GM21723 (cell line): ENCODE data around the gene WDR82.
A peak's percentile ranks its signal among the peaks of the same experiment; 100 is the strongest.

Experiments
- ATAC-seq: cut with Tn5 transposase; IDR thresholded peaks from one replicate; pipeline ENCODE4 v1.9.1; 2021; ENCODE audit warnings: mild to moderate bottlenecking, moderate library complexity; ENCODE audit not compliant: unreplicated experiment

Gene WDR82

DNA sequence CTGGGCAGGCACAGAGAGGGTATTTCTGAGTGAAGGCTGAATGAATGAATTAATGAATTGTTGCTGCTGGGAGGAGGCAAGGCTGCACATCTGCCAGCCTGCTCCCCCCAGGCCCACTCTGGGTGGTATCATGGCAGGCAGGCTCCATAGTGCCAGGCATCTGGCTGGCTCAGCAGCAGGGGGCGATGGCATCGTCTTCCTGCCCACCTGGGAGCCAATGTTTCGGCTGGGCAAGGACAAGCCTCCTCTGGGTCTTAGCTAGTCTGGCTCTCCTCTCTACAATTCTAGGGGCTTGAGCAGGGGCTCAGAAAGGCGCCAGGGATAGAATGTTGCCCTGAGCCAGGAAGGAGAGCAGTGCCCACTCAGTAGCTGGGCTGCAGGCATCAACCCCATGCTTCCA is 51.3 kb downstream of the WDR82 start:
- ATAC-seq: no peak

GRCh38 chr3:52226229-52226817 is 52.1 kb downstream of the WDR82 start:
- peak; percentile 14 for ATAC-seq

DNA sequence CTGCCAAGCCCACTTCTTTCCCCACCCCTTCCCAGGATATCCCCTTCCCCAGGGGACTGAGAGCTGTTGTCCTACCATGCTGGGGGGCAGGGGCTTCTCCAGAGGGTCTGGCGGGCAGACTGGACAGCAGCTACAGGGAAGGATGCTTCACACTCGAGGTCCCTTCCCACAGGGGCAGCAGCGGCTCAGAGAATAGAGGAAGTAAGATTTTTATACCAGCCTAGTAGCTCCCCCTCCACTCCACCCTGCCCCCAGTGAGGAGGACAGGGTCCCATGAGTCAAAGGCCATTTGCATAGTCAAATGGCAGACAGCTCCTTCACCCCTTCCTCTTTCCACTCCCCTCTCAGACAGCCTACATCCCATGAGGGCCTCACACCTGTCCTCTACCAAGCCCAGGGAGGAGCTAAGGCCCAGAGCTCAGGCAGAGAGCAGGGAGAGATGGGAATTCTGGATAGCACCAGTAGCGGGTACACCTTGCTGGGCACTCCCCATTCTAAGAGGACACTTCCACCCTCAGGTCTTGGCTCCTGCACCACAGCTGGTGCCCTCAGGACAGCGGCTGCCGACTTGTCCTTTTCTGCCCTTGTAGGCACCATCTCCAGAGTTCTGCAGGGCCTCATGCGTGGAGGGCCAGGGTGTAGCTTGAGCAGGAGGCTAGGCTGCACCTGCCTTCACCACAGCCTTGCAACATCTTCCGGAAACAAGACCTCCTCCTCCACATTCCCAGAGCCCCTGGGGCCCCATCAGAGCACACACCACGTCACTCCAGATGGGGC is 52.8 kb downstream of the WDR82 start, which contains the start of gene TLR9:
TSS of gene TLR9 (minus strand) at position 194 of the 777 bp plus-strand sequence. CDS start at position 78, 116 bp downstream.
- ATAC-seq: peak; percentile 77

GRCh38 chr3:52223449-52224408 is 54.7 kb downstream of the WDR82 start:
- no peak for ATAC-seq

GRCh38 chr3:52222319-52223221 is 55.9 kb downstream of the WDR82 start:
- no peak for ATAC-seq

GRCh38 chr3:52221563-52222318 is 56.7 kb downstream of the WDR82 start:
- no peak for ATAC-seq

- ATAC-seq: no peak
Measured at GRCh38 chr3:52221141-52221562, 57.3 kb downstream of the WDR82 start.

DNA sequence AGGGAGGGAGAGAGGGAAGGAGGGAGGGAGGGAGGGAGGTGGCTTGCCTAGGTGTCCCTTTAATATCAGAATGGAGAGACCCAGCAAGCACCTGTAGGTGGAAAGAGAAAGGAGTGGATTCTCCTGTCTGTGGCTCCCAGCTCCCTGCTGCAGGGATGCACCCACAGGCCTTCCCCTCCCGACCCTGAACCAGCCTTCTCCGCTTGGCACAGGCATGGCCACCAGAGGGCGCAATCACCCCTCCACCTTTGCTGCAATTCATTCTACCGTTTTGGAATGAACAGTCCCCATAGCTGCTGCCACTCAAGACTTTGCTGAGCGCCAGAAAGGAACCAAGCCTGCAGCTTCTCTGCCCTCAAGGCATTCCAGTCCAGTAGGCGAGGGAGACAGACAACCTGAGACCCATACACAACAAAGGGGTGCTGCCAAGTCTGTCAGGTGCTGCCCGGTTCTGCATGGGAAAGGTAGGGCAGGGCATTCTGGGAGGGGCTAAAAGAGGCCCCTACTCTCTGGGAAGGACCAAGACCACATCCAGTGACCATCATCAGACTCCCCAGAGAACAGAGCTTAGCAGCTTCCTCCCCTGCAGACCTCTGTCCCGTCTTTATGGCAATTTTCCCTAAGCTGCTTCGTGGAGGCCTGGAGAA is 57.9 kb downstream of the WDR82 start:
- ATAC-seq: peak; percentile 62

- no peak for ATAC-seq
Measured at GRCh38 chr3:52218937-52219650, 59.4 kb downstream of the WDR82 start.

- no peak for ATAC-seq
Measured at GRCh38 chr3:52218454-52218853, 60.0 kb downstream of the WDR82 start.

DNA sequence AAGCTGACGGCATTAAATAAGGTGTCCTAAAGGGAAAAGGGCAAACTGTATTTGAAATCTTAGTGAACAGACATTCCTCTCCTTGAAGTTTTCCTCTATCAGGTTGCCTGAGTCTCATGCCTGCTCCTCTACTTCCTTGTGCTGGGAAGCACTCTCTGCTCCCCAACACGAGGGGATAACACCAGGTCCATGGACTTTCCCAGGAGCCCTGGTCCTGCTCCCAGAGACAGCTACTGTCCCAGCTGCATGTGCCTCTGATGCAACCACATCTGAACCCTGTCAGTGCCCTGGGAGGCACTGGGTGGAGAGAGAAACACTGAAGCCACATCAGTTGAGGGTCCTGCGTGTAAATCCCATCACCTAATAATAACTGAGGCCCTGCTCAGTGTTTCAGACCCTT is 60.4 kb downstream of the WDR82 start:
- ATAC-seq: no peak

GRCh38 chr3:52217409-52217805 is 61.0 kb downstream of the WDR82 start:
- no peak for ATAC-seq

- no peak for ATAC-seq
Measured at GRCh38 chr3:52216585-52217408, 61.7 kb downstream of the WDR82 start.

- no peak for ATAC-seq
Measured at GRCh38 chr3:52215351-52215750, 63.1 kb downstream of the WDR82 start.

GRCh38 chr3:52213901-52214300 is 64.5 kb downstream of the WDR82 start:
- no peak for ATAC-seq

- no peak for ATAC-seq
Measured at GRCh38 chr3:52213005-52213404, 65.4 kb downstream of the WDR82 start.

DNA sequence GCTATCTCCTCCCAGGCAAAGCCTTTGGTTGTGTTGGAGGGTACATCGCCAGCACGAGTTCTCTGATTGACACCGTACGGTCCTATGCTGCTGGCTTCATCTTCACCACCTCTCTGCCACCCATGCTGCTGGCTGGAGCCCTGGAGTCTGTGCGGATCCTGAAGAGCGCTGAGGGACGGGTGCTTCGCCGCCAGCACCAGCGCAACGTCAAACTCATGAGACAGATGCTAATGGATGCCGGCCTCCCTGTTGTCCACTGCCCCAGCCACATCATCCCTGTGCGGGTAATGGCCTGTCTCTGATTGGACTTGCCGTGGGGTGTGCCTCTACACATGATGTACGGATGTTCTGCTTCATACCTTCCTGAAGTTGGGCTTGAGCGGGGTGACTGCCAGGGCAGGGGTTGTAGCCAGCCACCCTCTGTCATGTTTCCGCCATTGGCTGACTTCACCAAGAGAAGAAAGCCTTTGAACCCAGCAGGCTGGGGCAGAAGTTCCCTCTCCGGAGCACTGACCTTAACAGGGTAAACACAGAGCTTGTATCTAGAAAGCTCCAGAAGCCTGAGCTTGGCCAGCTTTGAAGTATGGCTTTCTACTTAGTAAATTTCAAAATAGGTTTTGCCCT is 67.1 kb downstream of the WDR82 start:
- no peak for ATAC-seq
